DOHH2 (cell line): Measurements from ENCODE around the gene DZIP3.

Experiments
- H3F3A ChIP-seq: fragments of 200-600 bp; sonication (generic), shearing (Covaris generic); 2 replicates; pipeline ENCODE4 v1.6.0; 2016; ENCODE audit warnings: antibody characterized with exemption, mild to moderate bottlenecking; ENCODE audit not compliant: control insufficient read depth, insufficient read depth
- H3K27ac ChIP-seq: fragments of 200-600 bp; sonication (generic); 2 replicates; pipeline ENCODE4 v1.5.1; 2014; ENCODE audit warnings: low read depth, mild to moderate bottlenecking, low read length, moderate library complexity
- H3K27me3 ChIP-seq: fragments of 200-600 bp; sonication (generic); 2 replicates; pipeline ENCODE4 v1.6.1; 2014; ENCODE audit warnings: mild to moderate bottlenecking, low read length, mixed read lengths; ENCODE audit not compliant: control insufficient read depth
- H3K36me3 ChIP-seq: fragments of 200-600 bp; sonication (generic); 2 replicates; pipeline ENCODE4 v1.6.1; 2014; ENCODE audit warnings: mild to moderate bottlenecking, low read length, moderate library complexity, mixed read lengths; ENCODE audit not compliant: control insufficient read depth
- H3K4me1 ChIP-seq: fragments of 200-600 bp; sonication (generic); 2 replicates; pipeline ENCODE4 v1.6.1; 2014; ENCODE audit warnings: mild to moderate bottlenecking, low read length, mixed read lengths; ENCODE audit not compliant: control insufficient read depth
- H3K4me2 ChIP-seq: fragments of 200-600 bp; sonication (generic); 2 replicates; pipeline ENCODE4 v1.6.0; 2014; ENCODE audit warnings: mild to moderate bottlenecking, low read length, moderate library complexity
- H3K4me3 ChIP-seq: fragments of 200-600 bp; sonication (generic); 2 replicates; pipeline ENCODE4 v1.5.1; 2014; ENCODE audit warnings: mild to moderate bottlenecking, low read length, mixed read lengths
- H3K79me2 ChIP-seq: fragments of 200-600 bp; sonication (generic); 2 replicates; pipeline ENCODE4 v1.6.1; 2014; ENCODE audit warnings: mild to moderate bottlenecking, low read length, mixed read lengths; ENCODE audit not compliant: control insufficient read depth
- H3K9me2 ChIP-seq: fragments of 200-600 bp; sonication (generic); replicated peaks from 2 replicates; pipeline ENCODE4 v1.6.1; 2014; ENCODE audit warnings: mild to moderate bottlenecking, low read length, mixed read lengths; ENCODE audit not compliant: control insufficient read depth
- H3K9me3 ChIP-seq: fragments of 200-600 bp; sonication (generic); 2 replicates; pipeline ENCODE4 v1.6.1; 2014; ENCODE audit warnings: antibody characterized with exemption, low read length, mixed read lengths; ENCODE audit not compliant: control insufficient read depth, insufficient read depth
- H4K20me1 ChIP-seq: fragments of 200-600 bp; sonication (generic); 2 replicates; pipeline ENCODE4 v1.6.0; 2014; ENCODE audit warnings: low read depth, mild to moderate bottlenecking, antibody characterized with exemption, low read length, moderate library complexity; ENCODE audit not compliant: control insufficient read depth, insufficient read depth
- EZH2phosphoT487 ChIP-seq: fragments of 200-600 bp; sonication (generic); IDR thresholded peaks from 2 replicates; pipeline ENCODE4 v1.6.1; 2017; ENCODE audit warnings: borderline replicate concordance, mild to moderate bottlenecking, antibody characterized with exemption, low read length, moderate library complexity, mixed read lengths
- TF ChIP-seq, protein P1 (sequence below): fragments of 200-600 bp; sonication (generic); IDR thresholded peaks from one replicate; pipeline ENCODE4 v1.5.1; 2014; ENCODE audit warnings: antibody characterized with exemption, mild to moderate bottlenecking, low read depth, low read length; ENCODE audit not compliant: poor library complexity, severe bottlenecking

The DZIP3 gene

DNA sequence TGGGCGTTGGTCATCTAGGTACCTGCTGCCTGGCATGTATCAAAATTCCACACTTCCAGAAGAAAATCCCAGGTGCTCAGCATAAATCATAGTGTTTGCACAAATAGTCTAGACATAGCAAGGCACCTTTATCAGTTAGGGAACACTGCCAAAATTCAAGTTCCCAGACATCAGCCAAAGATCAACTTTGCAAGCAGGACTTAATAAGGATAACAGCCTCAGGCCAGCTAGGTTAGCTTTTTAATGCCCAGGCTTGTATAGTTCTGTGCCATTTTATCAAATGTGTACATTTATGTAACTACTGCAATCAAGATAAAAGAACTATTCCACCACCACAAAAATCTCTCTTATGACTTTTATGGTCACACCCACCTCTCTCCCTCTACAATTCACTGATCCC is 30.7 kb downstream of the DZIP3 start:
- H3K4me2 ChIP-seq: no peak overlapping the region
- H3K27me3 ChIP-seq: no peaks in the 10 kb centered on the region

DNA sequence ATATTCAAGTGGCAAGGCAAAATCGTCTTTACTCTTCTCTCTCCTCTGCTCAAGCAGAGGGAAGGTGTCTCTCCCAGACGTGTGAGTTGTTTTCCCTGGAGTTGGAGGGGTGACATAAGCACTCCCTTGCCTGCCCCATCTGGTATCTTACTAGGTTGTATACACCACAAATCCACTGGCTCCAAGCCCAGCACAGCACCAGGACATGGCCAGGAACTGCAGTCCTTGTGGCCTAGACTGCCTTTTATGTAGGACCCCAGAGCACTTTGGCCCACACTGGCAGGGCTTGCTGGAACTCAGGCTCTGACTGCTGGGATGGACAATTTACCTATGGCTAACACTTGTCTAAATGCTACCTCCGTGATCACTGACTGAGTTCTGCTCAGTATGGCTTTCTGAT is 34.0 kb downstream of the DZIP3 start:
- no peak overlapping the region for H3K27ac ChIP-seq
- H3K36me3 ChIP-seq: no peaks in the 10 kb centered on the region
- no peaks in the 10 kb centered on the region for H3K4me1 ChIP-seq
- no peaks in the 10 kb centered on the region for H3K27me3 ChIP-seq
- no peaks in the 10 kb centered on the region for H4K20me1 ChIP-seq
- no peak overlapping the region for H3K4me2 ChIP-seq
- H3K9me2 ChIP-seq: no peaks in the 10 kb centered on the region
- TF ChIP-seq EZH2phosphoT487: no peak
- TF ChIP-seq, protein P1, sequence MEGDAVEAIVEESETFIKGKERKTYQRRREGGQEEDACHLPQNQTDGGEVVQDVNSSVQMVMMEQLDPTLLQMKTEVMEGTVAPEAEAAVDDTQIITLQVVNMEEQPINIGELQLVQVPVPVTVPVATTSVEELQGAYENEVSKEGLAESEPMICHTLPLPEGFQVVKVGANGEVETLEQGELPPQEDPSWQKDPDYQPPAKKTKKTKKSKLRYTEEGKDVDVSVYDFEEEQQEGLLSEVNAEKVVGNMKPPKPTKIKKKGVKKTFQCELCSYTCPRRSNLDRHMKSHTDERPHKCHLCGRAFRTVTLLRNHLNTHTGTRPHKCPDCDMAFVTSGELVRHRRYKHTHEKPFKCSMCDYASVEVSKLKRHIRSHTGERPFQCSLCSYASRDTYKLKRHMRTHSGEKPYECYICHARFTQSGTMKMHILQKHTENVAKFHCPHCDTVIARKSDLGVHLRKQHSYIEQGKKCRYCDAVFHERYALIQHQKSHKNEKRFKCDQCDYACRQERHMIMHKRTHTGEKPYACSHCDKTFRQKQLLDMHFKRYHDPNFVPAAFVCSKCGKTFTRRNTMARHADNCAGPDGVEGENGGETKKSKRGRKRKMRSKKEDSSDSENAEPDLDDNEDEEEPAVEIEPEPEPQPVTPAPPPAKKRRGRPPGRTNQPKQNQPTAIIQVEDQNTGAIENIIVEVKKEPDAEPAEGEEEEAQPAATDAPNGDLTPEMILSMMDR: no peak
- no peaks in the 10 kb centered on the region for H3F3A ChIP-seq
- H3K79me2 ChIP-seq: no peaks in the 10 kb centered on the region
- H3K9me3 ChIP-seq: no peaks in the 10 kb centered on the region
- no peak overlapping the region for H3K4me3 ChIP-seq

More for the DNA sequence above, 30.7 kb downstream of the DZIP3 start:
- Histone ChIP-seq H3K27ac (no peak overlapping the region), H3F3A (no peaks in the 10 kb centered on the region), H3K9me2 (no peaks in the 10 kb centered on the region), H3K4me3 (no peak overlapping the region), H3K9me3 (no peaks in the 10 kb centered on the region), H3K4me1 (no peaks in the 10 kb centered on the region), H3K36me3 (no peaks in the 10 kb centered on the region), H3K79me2 (no peaks in the 10 kb centered on the region), H4K20me1 (no peaks in the 10 kb centered on the region)
- no peak for TF ChIP-seq EZH2phosphoT487
- TF ChIP-seq, protein P1: no peak

DNA sequence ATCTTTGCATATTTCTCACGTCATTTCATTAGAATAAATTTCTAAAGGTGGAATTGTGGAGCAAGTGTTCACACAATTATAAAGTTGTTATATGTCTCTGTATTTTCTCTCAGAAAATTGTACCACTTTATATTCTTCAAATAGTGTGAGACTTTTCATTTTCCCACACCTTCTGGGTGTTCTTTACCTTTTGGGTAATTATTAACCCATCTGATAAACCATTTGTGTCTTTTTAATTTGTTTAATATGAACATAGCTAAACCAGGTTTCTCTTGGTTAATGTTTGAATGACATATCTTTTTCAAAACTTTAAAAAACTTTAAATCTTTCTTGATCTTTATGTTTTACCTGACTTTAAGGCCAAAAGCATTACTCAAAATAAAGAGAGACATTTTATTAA is 40.5 kb downstream of the DZIP3 start:
- H3K4me2 ChIP-seq: no peak overlapping the region
- H3F3A ChIP-seq: no peaks in the 10 kb centered on the region
- H3K4me1 ChIP-seq: peaks cover 4% of the 10 kb centered on the region; the same call in 1 of the 2 replicates
- no peaks in the 10 kb centered on the region for H3K79me2 ChIP-seq
- H3K27me3 ChIP-seq: no peaks in the 10 kb centered on the region
- H3K4me3 ChIP-seq: no peak overlapping the region
- no peak for TF ChIP-seq EZH2phosphoT487
- TF ChIP-seq, protein P1: no peak
- no peaks in the 10 kb centered on the region for H3K9me2 ChIP-seq
- no peaks in the 10 kb centered on the region for H3K9me3 ChIP-seq
- H4K20me1 ChIP-seq: no peaks in the 10 kb centered on the region
- no peak overlapping the region for H3K27ac ChIP-seq
- peaks cover 5% of the 10 kb centered on the region for H3K36me3 ChIP-seq
